ENCODE data around the gene DHDH.

The DHDH gene

DNA sequence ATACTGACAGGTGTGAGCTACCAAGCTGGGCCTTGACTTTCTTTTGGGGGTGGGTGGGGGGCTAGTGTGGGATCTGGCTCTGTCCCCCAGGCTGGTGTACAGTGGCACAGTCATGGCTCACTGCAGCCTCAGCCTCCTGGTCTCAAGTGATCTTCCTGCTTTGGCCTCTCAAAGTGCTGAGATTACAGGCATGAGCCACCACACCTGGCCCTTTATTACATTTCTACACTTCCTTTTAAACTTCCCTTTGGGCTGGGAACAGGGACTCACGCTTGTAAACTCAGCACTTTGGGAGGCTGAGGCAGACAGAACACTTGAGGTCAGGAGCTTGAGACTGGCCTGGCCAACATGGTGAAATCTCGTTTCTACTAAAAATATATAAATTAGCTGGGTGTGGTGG is 43.6 kb downstream of the DHDH start:
- DNase-seq (ENCODE audit: insufficient read length) (no peak), FAIRE-seq (no peak)
- TF ChIP-seq POLR2A (IDR thresholded peaks at IDR 0.05; ENCODE audit: low read depth, low read length), result no peak
- TF ChIP-seq POLR2AphosphoS5 (IDR thresholded peaks at IDR 0.05; ENCODE audit: low read depth, low read length), result no peak
- TF ChIP-seq TAF1 (IDR thresholded peaks at IDR 0.05; ENCODE audit: borderline replicate concordance, low read depth, low read length), result no peak

DNA sequence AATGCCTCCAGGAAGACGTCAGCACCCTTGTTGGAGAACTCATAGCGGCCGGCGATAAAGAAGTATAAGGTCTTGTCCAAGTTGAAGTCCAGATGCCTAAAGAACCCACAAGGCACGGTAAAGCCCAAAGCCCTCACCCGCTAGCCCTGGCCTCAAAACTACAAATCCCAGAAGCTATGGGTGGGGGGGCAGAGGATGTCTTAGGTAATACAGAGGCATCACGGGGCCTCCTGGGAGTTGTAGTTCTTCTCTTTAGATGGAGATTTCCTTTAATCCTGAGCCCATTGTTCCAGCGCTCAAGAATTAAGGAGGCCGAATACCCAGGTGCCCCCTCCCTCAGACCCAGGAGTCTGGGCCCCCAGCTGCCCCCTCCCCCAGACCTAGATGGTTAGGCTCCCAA is 48.8 kb downstream of the DHDH start:
- FAIRE-seq (no peak), DNase-seq (ENCODE audit: insufficient read length) (no peak)
- TF ChIP-seq POLR2A (IDR thresholded peaks at IDR 0.05; ENCODE audit: low read depth, low read length) (no peak), TAF1 (IDR thresholded peaks at IDR 0.05; ENCODE audit: borderline replicate concordance, low read depth, low read length) (no peak), POLR2AphosphoS5 (IDR thresholded peaks at IDR 0.05; ENCODE audit: low read depth, low read length) (no peak)

GRCh38 chr19:48985711-48986110 is 52.2 kb downstream of the DHDH start:
- no peak for DNase-seq (ENCODE audit: insufficient read length)
- FAIRE-seq, result no peak
- TF ChIP-seq POLR2AphosphoS5 (IDR thresholded peaks at IDR 0.05; ENCODE audit: low read depth, low read length) (no peak), POLR2A (IDR thresholded peaks at IDR 0.05; ENCODE audit: low read depth, low read length) (no peak), TAF1 (IDR thresholded peaks at IDR 0.05; ENCODE audit: borderline replicate concordance, low read depth, low read length) (no peak)

DNA sequence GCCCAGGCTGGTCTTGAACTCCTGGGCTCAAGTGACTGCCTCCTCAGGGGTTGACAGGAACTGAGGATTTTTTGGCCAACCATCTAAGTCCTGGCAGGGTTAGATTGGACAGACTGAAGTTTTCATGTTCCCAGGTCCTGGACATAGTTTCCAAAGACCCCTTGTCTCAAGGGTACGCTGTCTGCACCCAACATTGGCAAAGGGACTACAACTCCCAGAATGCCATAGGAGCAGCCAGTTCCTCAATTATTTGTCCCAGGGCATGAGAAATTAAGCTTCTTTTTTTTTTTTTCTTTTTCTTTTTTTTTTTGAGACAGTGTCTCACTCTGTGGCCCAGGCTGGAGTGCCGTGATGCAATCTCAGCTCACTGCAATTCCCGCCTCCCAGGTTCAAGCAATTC is 52.7 kb downstream of the DHDH start:
- TF ChIP-seq TAF1 (IDR thresholded peaks at IDR 0.05; ENCODE audit: borderline replicate concordance, low read depth, low read length) (no peak), POLR2A (IDR thresholded peaks at IDR 0.05; ENCODE audit: low read depth, low read length) (no peak), POLR2AphosphoS5 (IDR thresholded peaks at IDR 0.05; ENCODE audit: low read depth, low read length) (no peak)
- no peak for FAIRE-seq
- no peak for DNase-seq (ENCODE audit: insufficient read length)

GRCh38 chr19:48987323-48987722 is 53.8 kb downstream of the DHDH start:
- DNase-seq (ENCODE audit: insufficient read length) (no peak), FAIRE-seq (no peak)
- TF ChIP-seq TAF1 (IDR thresholded peaks at IDR 0.05; ENCODE audit: borderline replicate concordance, low read depth, low read length) (no peak), POLR2AphosphoS5 (IDR thresholded peaks at IDR 0.05; ENCODE audit: low read depth, low read length) (no peak), POLR2A (IDR thresholded peaks at IDR 0.05; ENCODE audit: low read depth, low read length) (no peak)

DNA sequence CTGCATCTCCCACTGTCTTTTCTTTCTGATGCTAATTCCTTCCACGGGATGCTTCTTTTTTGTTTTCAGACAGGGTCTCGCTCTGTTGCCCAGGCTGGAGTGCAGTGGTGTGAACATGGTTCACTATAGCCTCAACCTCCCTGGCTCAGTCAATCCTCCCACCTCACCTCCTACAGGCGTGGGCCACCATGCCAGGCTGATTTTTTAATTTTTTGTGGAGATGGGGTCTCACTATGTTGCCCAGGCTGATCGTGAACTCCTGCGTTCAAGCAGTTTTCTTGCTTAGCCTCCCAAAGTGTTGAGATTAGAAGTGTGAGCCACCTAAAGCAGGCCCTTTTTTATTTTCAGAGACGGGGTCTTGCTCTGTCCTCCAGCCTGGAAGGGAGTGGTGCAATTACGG is 54.8 kb downstream of the DHDH start:
- TF ChIP-seq TAF1 (IDR thresholded peaks at IDR 0.05; ENCODE audit: borderline replicate concordance, low read depth, low read length) (no peak), POLR2AphosphoS5 (IDR thresholded peaks at IDR 0.05; ENCODE audit: low read depth, low read length) (no peak), POLR2A (IDR thresholded peaks at IDR 0.05; ENCODE audit: low read depth, low read length) (no peak)
- DNase-seq (ENCODE audit: insufficient read length) (no peak), FAIRE-seq (no peak)

DNA sequence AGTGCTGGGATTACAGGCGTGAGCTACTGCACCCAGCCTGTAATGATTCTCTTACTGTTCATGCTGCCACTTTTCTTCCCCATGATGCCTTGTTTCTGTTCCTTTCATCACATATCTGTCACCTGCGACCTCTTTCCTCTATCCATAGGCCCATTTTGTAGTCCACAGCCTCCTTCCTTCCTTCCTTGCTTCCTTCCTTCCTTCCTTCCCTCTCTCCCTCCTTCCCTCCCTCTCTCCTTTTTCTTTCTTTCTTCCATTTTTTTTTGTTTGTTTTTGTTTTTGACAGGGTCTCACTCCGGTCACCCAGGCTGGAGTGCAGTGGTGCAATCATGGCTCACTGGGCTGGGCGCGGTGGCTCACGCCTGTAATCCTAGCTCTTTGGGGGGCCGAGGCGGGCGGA is 55.4 kb downstream of the DHDH start:
- DNase-seq (ENCODE audit: insufficient read length), result no peak
- TF ChIP-seq TAF1 (IDR thresholded peaks at IDR 0.05; ENCODE audit: borderline replicate concordance, low read depth, low read length) (no peak), POLR2AphosphoS5 (IDR thresholded peaks at IDR 0.05; ENCODE audit: low read depth, low read length) (no peak), POLR2A (IDR thresholded peaks at IDR 0.05; ENCODE audit: low read depth, low read length) (no peak)
- FAIRE-seq, result no peak

DNA sequence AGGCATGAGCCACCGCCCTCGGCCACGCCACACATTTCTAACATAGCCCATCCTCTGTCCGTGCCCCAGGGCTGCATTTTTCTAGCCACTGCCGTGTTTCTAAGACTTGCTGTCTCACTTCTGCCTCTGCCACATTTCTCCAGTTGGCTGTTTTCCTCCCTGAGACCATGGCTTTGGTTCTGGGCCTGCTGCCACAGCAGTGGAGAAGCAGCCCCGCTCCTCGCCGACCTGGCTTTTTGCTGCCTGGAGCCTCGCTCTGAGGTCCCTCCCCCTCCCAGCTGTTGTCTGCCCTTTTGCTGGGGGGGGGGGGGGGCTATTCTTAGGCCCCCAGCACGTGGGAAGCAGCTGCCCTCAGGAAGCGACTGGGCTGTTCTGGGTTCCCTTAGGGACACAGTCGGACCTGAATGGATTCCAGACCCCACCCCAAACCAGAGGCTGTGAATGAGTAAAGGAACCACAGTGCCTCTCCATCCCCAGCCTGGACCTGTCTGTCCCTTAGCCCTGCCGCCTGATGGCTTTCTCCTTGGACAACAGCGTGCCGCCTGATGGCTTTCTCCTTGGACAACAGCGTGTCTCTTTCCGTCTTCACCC is 56.3 kb downstream of the DHDH start:
- FAIRE-seq (no peak), DNase-seq (ENCODE audit: insufficient read length) (no peak)
- TF ChIP-seq POLR2A (IDR thresholded peaks at IDR 0.05; ENCODE audit: low read depth, low read length), result no peak
- no peak for TF ChIP-seq TAF1 (IDR thresholded peaks at IDR 0.05; ENCODE audit: borderline replicate concordance, low read depth, low read length)
- TF ChIP-seq POLR2AphosphoS5 (IDR thresholded peaks at IDR 0.05; ENCODE audit: low read depth, low read length), result no peak

DNA sequence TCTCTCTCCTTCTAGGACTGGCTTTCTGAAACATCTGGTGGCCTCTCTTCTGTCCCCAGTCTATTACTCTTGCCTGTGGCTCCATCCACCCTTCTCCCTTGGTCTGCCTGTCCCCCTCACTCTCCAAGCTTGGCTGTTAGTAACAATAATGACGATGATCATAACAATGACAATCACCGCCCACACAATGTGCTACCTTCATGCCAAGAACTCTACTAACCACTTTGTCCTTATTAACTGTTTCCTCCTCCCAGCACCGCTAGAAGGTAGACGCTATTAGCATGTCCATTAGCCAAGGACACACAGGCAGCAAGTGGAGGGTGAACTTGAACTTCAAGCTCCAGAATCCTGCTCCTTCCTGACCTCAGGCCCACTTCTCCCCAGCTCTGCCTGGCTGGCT is 56.9 kb downstream of the DHDH start:
- no peak for FAIRE-seq
- TF ChIP-seq POLR2A (IDR thresholded peaks at IDR 0.05; ENCODE audit: low read depth, low read length) (no peak), POLR2AphosphoS5 (IDR thresholded peaks at IDR 0.05; ENCODE audit: low read depth, low read length) (no peak), TAF1 (IDR thresholded peaks at IDR 0.05; ENCODE audit: borderline replicate concordance, low read depth, low read length) (no peak)
- no peak for DNase-seq (ENCODE audit: insufficient read length)

DNA sequence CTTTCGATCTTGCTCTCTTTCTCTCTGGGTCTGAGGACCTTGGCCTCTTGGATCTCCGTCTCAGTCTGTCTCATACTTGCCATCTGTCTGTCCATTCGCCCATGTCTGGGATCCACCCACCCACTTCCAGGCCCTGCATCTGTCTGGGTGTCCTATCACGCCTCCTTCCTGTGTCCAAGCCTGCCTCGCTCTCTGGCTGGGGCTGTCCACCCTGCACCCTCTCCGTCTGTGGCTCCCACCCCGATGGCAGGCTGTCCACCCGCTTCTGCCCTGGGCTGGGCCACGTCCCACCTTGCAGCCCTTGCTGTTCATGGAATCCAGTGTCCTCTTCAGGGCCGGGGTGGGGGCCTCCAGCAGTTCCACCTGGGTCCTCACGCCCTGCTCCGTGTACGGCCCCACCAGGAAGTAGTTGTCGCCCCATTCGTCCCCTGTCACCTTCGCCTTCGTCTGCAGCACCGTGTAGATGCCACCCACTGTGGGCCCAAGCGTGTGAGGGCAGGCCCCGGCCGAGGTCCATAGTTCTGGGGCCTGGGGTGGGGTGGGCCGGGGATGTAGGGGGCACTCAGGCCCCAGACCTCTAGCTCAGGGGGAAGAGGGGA is 57.6 kb downstream of the DHDH start:
- FAIRE-seq, result no peak
- DNase-seq (ENCODE audit: insufficient read length), result no peak
- no peak for TF ChIP-seq POLR2AphosphoS5 (IDR thresholded peaks at IDR 0.05; ENCODE audit: low read depth, low read length)
- no peak for TF ChIP-seq POLR2A (IDR thresholded peaks at IDR 0.05; ENCODE audit: low read depth, low read length)
- TF ChIP-seq TAF1 (IDR thresholded peaks at IDR 0.05; ENCODE audit: borderline replicate concordance, low read depth, low read length), result no peak

DNA sequence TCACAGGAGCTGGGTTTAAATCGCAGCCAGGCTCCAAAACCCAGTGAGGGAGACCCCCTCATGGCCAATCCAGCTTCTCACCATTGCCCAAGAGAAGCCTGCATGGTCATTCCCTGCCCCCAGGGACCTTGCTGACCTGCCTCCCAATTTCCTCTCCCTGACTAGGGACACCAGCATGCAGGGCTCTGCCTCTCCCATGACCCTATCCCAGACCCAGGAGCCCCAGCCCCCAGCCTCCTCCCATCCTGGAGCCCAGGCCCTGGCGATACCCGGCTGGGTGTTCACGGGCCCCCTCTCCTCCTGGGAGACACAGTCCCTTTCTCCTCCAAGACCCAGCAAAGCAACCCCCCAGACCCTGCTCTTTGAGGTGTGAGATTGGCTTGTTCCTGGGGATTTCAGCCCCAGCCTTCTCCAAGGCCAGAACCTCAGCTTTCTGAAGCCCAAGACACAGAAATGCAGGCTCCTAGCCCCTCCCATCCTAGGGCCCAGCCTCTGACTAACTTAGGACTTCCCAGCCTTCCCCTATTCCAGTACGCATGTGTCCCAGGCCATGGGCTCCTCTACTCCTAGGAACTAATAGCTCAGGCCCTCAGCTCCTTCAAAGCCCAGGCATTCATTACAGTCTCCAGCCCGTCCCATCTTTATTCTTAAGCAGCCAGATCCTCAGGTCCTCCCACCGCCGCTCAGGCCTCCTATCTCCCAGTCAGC is 58.5 kb downstream of the DHDH start:
- TF ChIP-seq POLR2AphosphoS5 (IDR thresholded peaks at IDR 0.05; ENCODE audit: low read depth, low read length), result no peak
- TF ChIP-seq POLR2A (IDR thresholded peaks at IDR 0.05; ENCODE audit: low read depth, low read length), result no peak
- no peak for TF ChIP-seq TAF1 (IDR thresholded peaks at IDR 0.05; ENCODE audit: borderline replicate concordance, low read depth, low read length)
- FAIRE-seq (peak; percentile 68), DNase-seq (ENCODE audit: insufficient read length) (no peak)

Data from GM12892 (cell line).